ENCODE results near the gene RERG. TPM values are rescaled to one million over a fixed set of nuclear protein-coding genes. Genes with fewer than 3 reads are reported as not detected.
"Not testable (repeated sequence)": the region's sequence is repeated elsewhere in the genome, so short reads cannot be mapped to it uniquely, and the experiment has no call there.

Gene RERG
- total RNA-seq, 1 donor from 2014 or later: 4.7 TPM

DNA sequence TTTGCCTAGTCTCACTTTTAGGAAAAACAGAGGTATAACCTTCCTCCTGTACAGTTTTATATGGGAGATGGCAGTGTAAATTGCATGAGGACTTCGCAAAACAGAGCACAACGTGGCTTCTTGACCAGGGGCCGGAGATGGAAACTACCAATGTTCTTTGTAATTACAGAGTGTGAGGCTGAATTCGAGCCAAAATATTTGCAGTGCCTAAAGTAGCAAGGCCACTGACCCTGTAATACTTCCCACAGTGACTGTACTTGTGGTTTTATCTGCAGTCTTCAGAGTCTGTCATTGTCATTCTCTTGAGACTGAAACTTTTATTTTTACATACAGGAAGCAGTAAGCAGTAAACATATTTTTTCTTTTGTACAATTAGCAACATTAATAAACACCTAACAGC lies 98.9 kb downstream of the RERG start:
- no peaks in the 10 kb centered on the region for H3K36me3 ChIP-seq (ENCODE audit: control insufficient read depth in 3 of 3, insufficient read depth in 3 of 3, low read length in 3 of 3)
- no peak overlapping the region for H3K4me3 ChIP-seq (ENCODE audit: low read length in 3 of 3)
- H3K27me3 ChIP-seq (ENCODE audit: control insufficient read depth in 3 of 3, insufficient read depth in 3 of 3, low read length in 3 of 3): no peaks in the 10 kb centered on the region
- no peak overlapping the region for H3K9ac ChIP-seq (ENCODE audit: low read depth in 1 of 3, low read length in 3 of 3)
- H3K27ac ChIP-seq (ENCODE audit: low read depth, low read length): peak overlapping the region; percentile 2
- H3K9me3 ChIP-seq (ENCODE audit: control insufficient read depth in 3 of 3, low read length in 3 of 3): no peaks in the 10 kb centered on the region
- H3K4me1 ChIP-seq (ENCODE audit: control insufficient read depth in 3 of 3, insufficient read depth in 3 of 3, low read length in 3 of 3): peaks cover 0 to 4% (median 0%) of the 10 kb centered on the region in 3 donors

DNA sequence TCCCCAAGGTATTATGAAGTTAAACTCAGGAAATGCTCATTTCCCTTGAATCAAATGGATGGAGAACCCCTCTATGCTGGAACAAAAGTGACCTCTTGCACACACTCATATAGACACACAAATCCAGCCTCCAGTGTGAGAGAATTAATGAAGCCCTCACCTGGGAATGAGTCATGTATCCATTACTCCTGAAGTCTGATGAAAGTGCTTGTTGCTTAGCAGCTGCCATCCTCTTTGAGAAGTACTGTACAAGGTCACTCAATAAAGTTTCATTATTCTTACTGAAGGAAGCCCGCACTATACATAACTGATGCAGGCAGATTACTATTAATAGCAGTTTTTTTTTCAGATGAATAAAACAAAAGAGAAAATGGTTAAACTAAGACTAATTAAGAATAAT lies 102.3 kb downstream of the RERG start:
- no peak overlapping the region for H3K9ac ChIP-seq (ENCODE audit: low read depth in 1 of 3, low read length in 3 of 3)

DNA sequence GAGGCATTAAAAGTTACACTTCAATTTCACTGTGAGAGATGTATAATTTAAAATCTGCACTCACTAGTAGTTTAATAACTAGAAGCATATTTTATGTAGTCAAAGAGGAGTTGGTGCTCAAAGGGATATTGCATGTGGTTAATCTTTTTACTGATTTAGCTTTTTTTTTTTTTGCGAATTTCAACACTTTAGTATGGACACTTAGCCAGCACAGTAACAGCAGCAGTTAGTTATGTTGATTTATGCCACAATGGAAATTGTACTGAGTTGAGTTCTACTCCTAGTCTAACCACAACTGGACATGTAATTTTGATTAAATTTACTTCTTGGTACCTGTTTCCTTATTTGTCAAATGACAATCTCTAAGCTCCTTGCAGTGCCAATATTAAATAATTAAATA lies 104.2 kb downstream of the RERG start:
- no peak overlapping the region for H3K27ac ChIP-seq (ENCODE audit: low read depth, low read length)
- no peaks in the 10 kb centered on the region for H3K36me3 ChIP-seq (ENCODE audit: control insufficient read depth in 3 of 3, insufficient read depth in 3 of 3, low read length in 3 of 3)
- no peaks in the 10 kb centered on the region for H3K9me3 ChIP-seq (ENCODE audit: control insufficient read depth in 3 of 3, low read length in 3 of 3)
- H3K27me3 ChIP-seq (ENCODE audit: control insufficient read depth in 3 of 3, insufficient read depth in 3 of 3, low read length in 3 of 3): no peaks in the 10 kb centered on the region
- H3K4me3 ChIP-seq (ENCODE audit: low read length in 3 of 3): no peak overlapping the region
- H3K9ac ChIP-seq (ENCODE audit: low read depth in 1 of 3, low read length in 3 of 3): no peak overlapping the region
- H3K4me1 ChIP-seq (ENCODE audit: control insufficient read depth in 3 of 3, insufficient read depth in 3 of 3, low read length in 3 of 3): peaks cover 0 to 5% (median 0%) of the 10 kb centered on the region in 3 donors

More for the DNA sequence above, 102.3 kb downstream of the RERG start:
- H3K27ac ChIP-seq (ENCODE audit: low read depth, low read length): no peak overlapping the region
- H3K4me1 ChIP-seq (ENCODE audit: control insufficient read depth in 3 of 3, insufficient read depth in 3 of 3, low read length in 3 of 3): peaks cover 0 to 5% (median 0%) of the 10 kb centered on the region in 3 donors
- no peaks in the 10 kb centered on the region for H3K9me3 ChIP-seq (ENCODE audit: control insufficient read depth in 3 of 3, low read length in 3 of 3)
- H3K4me3 ChIP-seq (ENCODE audit: low read length in 3 of 3): no peak overlapping the region
- H3K36me3 ChIP-seq (ENCODE audit: control insufficient read depth in 3 of 3, insufficient read depth in 3 of 3, low read length in 3 of 3): no peaks in the 10 kb centered on the region
- H3K27me3 ChIP-seq (ENCODE audit: control insufficient read depth in 3 of 3, insufficient read depth in 3 of 3, low read length in 3 of 3): no peaks in the 10 kb centered on the region

DNA sequence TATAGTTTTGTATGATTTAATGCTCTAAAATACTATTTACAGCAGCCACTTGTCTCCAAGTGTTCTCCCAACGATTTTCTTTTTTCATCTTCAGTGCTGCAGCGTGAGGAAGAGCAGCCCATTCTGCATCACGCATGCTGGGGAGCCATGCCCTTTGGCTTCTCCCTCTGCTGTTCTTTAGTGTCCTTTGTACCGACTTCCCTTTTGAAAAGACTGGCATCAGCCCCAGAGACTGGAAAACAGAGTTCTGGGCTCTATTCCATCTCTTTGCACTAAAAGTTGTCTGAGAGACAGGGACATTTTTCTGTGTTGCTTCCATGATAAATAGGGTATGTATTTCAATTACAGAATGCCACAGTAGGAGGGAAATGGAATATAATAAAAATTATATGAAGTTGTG lies 105.1 kb downstream of the RERG start:
- H3K9me3 ChIP-seq (ENCODE audit: control insufficient read depth in 3 of 3, low read length in 3 of 3): no peaks in the 10 kb centered on the region
- no peak overlapping the region for H3K4me3 ChIP-seq (ENCODE audit: low read length in 3 of 3)
- H3K27ac ChIP-seq (ENCODE audit: low read depth, low read length): no peak overlapping the region
- peaks cover 0 to 5% (median 0%) of the 10 kb centered on the region in 3 donors for H3K4me1 ChIP-seq (ENCODE audit: control insufficient read depth in 3 of 3, insufficient read depth in 3 of 3, low read length in 3 of 3)
- H3K9ac ChIP-seq (ENCODE audit: low read depth in 1 of 3, low read length in 3 of 3): no peak overlapping the region
- no peaks in the 10 kb centered on the region for H3K27me3 ChIP-seq (ENCODE audit: control insufficient read depth in 3 of 3, insufficient read depth in 3 of 3, low read length in 3 of 3)
- no peaks in the 10 kb centered on the region for H3K36me3 ChIP-seq (ENCODE audit: control insufficient read depth in 3 of 3, insufficient read depth in 3 of 3, low read length in 3 of 3)

DNA sequence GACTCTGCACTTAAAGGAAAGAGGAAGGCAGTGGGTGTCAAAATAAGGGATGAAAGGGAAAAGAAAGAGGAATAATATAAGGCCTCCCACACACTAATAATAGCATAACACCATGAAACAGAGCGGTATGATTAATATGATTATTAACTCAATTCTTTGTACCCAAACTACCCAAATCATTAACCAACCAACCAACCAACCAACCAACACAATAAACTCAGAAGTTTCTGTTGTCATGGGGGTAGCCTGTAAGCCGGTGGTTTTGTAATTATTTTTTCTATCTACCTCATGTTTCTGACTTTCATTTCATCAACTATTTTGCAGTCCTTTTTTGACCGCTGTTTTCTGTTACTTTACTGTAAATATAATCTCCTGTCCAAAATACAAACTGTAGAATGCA lies 105.8 kb downstream of the RERG start:
- no peak overlapping the region for H3K9ac ChIP-seq (ENCODE audit: low read depth in 1 of 3, low read length in 3 of 3)
- no peak overlapping the region for H3K27ac ChIP-seq (ENCODE audit: low read depth, low read length)
- no peak overlapping the region for H3K4me3 ChIP-seq (ENCODE audit: low read length in 3 of 3)
- H3K4me1 ChIP-seq (ENCODE audit: control insufficient read depth in 3 of 3, insufficient read depth in 3 of 3, low read length in 3 of 3): peaks cover 0 to 5% (median 0%) of the 10 kb centered on the region in 3 donors
- H3K9me3 ChIP-seq (ENCODE audit: control insufficient read depth in 3 of 3, low read length in 3 of 3): no peaks in the 10 kb centered on the region
- no peaks in the 10 kb centered on the region for H3K27me3 ChIP-seq (ENCODE audit: control insufficient read depth in 3 of 3, insufficient read depth in 3 of 3, low read length in 3 of 3)
- no peaks in the 10 kb centered on the region for H3K36me3 ChIP-seq (ENCODE audit: control insufficient read depth in 3 of 3, insufficient read depth in 3 of 3, low read length in 3 of 3)

DNA sequence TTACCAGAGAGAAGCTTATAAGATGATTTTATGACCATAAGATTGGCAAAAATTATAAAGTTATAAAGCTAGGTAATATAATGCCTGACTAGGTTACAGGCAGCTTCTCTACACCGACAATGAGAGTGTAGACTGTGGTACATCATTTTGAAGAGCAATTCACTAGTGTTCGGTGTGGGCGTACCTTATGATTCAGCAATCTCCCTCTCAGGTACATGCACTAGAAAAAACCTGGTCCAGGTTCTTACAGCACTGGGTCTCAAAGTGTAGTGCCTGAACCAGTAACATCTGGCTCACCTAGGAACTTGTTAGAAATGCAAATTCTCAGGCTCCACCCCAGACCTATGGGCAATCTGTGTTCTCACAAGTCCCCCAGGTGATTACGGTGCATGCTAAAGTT lies 106.7 kb downstream of the RERG start:
- Histone ChIP-seq H3K9ac (ENCODE audit: low read depth in 1 of 3, low read length in 3 of 3) (no peak overlapping the region), H3K9me3 (ENCODE audit: control insufficient read depth in 3 of 3, low read length in 3 of 3) (no peaks in the 10 kb centered on the region), H3K36me3 (ENCODE audit: control insufficient read depth in 3 of 3, insufficient read depth in 3 of 3, low read length in 3 of 3) (no peaks in the 10 kb centered on the region), H3K4me1 (ENCODE audit: control insufficient read depth in 3 of 3, insufficient read depth in 3 of 3, low read length in 3 of 3) (peaks cover 0 to 5% (median 0%) of the 10 kb centered on the region in 3 donors), H3K27me3 (ENCODE audit: control insufficient read depth in 3 of 3, insufficient read depth in 3 of 3, low read length in 3 of 3) (no peaks in the 10 kb centered on the region), H3K27ac (ENCODE audit: low read depth, low read length) (no peak overlapping the region), H3K4me3 (ENCODE audit: low read length in 3 of 3) (no peak overlapping the region)

DNA sequence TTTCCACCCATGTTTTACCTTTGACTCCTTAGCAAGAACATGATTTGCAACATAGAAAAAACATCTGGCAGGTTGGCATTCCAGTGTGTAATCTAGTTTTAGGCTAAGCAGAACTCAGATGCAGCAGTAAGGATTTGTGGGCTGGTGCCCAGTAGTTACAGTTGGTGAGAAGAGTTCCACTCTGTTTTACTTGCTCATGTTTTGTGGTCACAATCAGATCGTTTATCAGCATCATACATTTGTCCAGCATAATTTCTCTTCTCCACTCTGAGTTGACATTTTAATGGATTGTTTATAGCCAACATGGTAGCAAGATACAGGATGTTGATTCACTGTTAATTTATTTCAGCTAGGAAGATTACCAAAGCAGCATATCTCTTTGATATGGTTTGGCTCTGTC lies 128.4 kb downstream of the RERG start:
- no peaks in the 10 kb centered on the region for H3K27me3 ChIP-seq (ENCODE audit: control insufficient read depth in 3 of 3, insufficient read depth in 3 of 3, low read length in 3 of 3)
- no peak overlapping the region for H3K4me3 ChIP-seq (ENCODE audit: low read length in 3 of 3)
- no peak overlapping the region for H3K27ac ChIP-seq (ENCODE audit: low read depth, low read length)
- no peaks in the 10 kb centered on the region for H3K36me3 ChIP-seq (ENCODE audit: control insufficient read depth in 3 of 3, insufficient read depth in 3 of 3, low read length in 3 of 3)
- H3K4me1 ChIP-seq (ENCODE audit: control insufficient read depth in 3 of 3, insufficient read depth in 3 of 3, low read length in 3 of 3): no peaks in the 10 kb centered on the region
- H3K9me3 ChIP-seq (ENCODE audit: control insufficient read depth in 3 of 3, low read length in 3 of 3): no peaks in the 10 kb centered on the region
- no peak overlapping the region for H3K9ac ChIP-seq (ENCODE audit: low read depth in 1 of 3, low read length in 3 of 3)

DNA sequence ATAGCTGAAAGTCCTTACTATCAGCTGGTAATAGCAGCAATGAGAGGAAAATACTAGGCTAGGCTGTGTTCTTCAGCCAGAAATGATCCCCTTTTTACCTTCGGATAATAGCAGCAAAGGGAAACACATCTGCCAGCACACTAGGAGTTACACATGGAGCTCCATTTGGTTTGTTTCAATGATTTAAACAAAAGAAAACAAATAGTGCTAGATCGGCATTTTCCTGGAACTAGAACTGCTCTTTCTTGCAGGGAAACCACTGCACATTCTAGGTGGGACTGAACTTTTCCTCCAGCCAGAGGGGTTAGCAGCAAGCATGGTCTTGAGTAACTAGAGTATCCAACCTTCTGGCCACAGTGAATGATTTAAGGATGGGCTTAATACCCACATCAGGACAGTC lies 130.8 kb downstream of the RERG start:
- Histone ChIP-seq H3K9me3 (ENCODE audit: control insufficient read depth in 3 of 3, low read length in 3 of 3) (no peaks in the 10 kb centered on the region), H3K27ac (ENCODE audit: low read depth, low read length) (no peak overlapping the region), H3K4me1 (ENCODE audit: control insufficient read depth in 3 of 3, insufficient read depth in 3 of 3, low read length in 3 of 3) (no peaks in the 10 kb centered on the region), H3K36me3 (ENCODE audit: control insufficient read depth in 3 of 3, insufficient read depth in 3 of 3, low read length in 3 of 3) (no peaks in the 10 kb centered on the region), H3K9ac (ENCODE audit: low read depth in 1 of 3, low read length in 3 of 3) (no peak overlapping the region), H3K4me3 (ENCODE audit: low read length in 3 of 3) (no peak overlapping the region), H3K27me3 (ENCODE audit: control insufficient read depth in 3 of 3, insufficient read depth in 3 of 3, low read length in 3 of 3) (no peaks in the 10 kb centered on the region)

DNA sequence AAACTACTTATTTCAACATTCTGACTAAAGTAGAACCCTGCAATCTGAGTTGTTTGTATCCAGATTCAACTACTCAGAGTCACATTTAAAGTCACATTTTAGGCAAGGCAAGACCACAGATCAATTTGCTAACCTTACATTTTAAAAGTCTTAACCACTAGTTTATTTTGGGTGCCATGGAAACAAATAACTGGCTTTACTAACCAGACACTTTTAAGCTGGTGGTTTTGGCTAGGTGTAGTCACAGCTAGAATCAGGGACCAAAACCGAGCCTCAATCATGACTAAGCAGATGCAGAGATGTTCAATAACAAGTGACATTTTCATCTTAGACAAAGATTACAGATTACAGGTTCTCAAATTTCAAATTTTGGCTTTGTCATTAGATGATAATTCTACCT lies 133.1 kb downstream of the RERG start:
- H3K36me3 ChIP-seq (ENCODE audit: control insufficient read depth in 3 of 3, insufficient read depth in 3 of 3, low read length in 3 of 3): no peaks in the 10 kb centered on the region
- no peaks in the 10 kb centered on the region for H3K4me1 ChIP-seq (ENCODE audit: control insufficient read depth in 3 of 3, insufficient read depth in 3 of 3, low read length in 3 of 3)
- no peaks in the 10 kb centered on the region for H3K27me3 ChIP-seq (ENCODE audit: control insufficient read depth in 3 of 3, insufficient read depth in 3 of 3, low read length in 3 of 3)
- no peaks in the 10 kb centered on the region for H3K9me3 ChIP-seq (ENCODE audit: control insufficient read depth in 3 of 3, low read length in 3 of 3)
- no peak overlapping the region for H3K9ac ChIP-seq (ENCODE audit: low read depth in 1 of 3, low read length in 3 of 3)
- no peak overlapping the region for H3K4me3 ChIP-seq (ENCODE audit: low read length in 3 of 3)
- no peak overlapping the region for H3K27ac ChIP-seq (ENCODE audit: low read depth, low read length)

DNA sequence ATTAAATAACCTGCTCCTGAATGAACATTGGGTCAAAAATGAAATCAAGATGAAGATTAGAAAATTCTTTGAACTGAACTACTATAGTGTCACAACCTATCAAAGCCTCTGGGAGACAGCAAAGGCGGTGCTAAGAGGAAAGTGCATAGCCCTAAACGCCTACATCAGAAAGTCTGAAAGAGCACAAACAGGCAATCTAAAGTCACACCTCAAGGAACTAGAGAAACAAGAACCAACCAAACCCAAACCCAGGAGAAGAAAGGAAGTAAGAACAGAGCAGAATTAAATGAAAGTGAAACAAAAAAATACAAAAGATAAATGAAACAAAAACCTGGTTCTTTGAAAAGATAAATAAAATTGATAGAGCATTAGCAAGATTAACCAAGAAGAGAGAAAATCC lies 143.5 kb downstream of the RERG start:
- H3K4me3 ChIP-seq (ENCODE audit: low read length in 3 of 3); H3K9me3 ChIP-seq (ENCODE audit: control insufficient read depth in 3 of 3, low read length in 3 of 3); H3K9ac ChIP-seq (ENCODE audit: low read depth in 1 of 3, low read length in 3 of 3); H3K27ac ChIP-seq (ENCODE audit: low read depth, low read length); H3K36me3 ChIP-seq (ENCODE audit: control insufficient read depth in 3 of 3, insufficient read depth in 3 of 3, low read length in 3 of 3); H3K4me1 ChIP-seq (ENCODE audit: control insufficient read depth in 3 of 3, insufficient read depth in 3 of 3, low read length in 3 of 3); H3K27me3 ChIP-seq (ENCODE audit: control insufficient read depth in 3 of 3, insufficient read depth in 3 of 3, low read length in 3 of 3): not testable (repeated sequence)

DNA sequence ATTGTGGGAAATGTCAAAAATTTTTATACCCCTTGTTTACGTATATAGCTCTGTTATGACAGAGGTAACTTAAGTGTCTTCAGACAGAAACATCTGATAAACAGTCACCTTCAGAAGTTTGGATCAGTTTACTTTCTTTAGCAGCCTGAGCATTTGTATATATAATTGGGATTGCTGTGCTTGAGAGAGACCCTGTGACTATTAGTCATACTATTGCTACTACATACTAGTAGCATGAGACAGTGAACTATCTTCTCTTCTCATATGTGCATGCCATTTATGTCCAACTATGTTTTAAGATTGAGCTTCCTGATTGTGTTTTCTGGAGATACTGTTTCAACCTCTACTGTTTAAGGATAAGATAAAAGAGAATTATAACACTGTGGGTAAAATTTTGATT lies 146.9 kb downstream of the RERG start:
- H3K4me3 ChIP-seq (ENCODE audit: low read length in 3 of 3): no peak overlapping the region
- H3K9ac ChIP-seq (ENCODE audit: low read depth in 1 of 3, low read length in 3 of 3): no peak overlapping the region
- H3K36me3 ChIP-seq (ENCODE audit: control insufficient read depth in 3 of 3, insufficient read depth in 3 of 3, low read length in 3 of 3): no peaks in the 10 kb centered on the region
- no peaks in the 10 kb centered on the region for H3K4me1 ChIP-seq (ENCODE audit: control insufficient read depth in 3 of 3, insufficient read depth in 3 of 3, low read length in 3 of 3)
- no peaks in the 10 kb centered on the region for H3K9me3 ChIP-seq (ENCODE audit: control insufficient read depth in 3 of 3, low read length in 3 of 3)
- no peak overlapping the region for H3K27ac ChIP-seq (ENCODE audit: low read depth, low read length)
- H3K27me3 ChIP-seq (ENCODE audit: control insufficient read depth in 3 of 3, insufficient read depth in 3 of 3, low read length in 3 of 3): no peaks in the 10 kb centered on the region
